ENCODE measurements around the gene SBNO1.
"Not testable (repeated sequence)": the region's sequence is repeated elsewhere in the genome, so short reads cannot be mapped to it uniquely, and the experiment has no call there.

The SBNO1 gene

GRCh38 chr12:123267991-123268843 lies 96.4 kb downstream of the SBNO1 start:
- DNase-seq, result no peak

- DNase-seq, result no peak
These were observed 97.2 kb downstream of the SBNO1 start for GRCh38 chr12:123267335-123267920.

- DNase-seq, result no peak
These were observed 97.9 kb downstream of the SBNO1 start for GRCh38 chr12:123266679-123267277.

GRCh38 chr12:123265851-123266678 lies 98.6 kb downstream of the SBNO1 start:
- no peak for DNase-seq

- DNase-seq, result no peak
These were observed 100.0 kb downstream of the SBNO1 start for GRCh38 chr12:123264642-123265041.

GRCh38 chr12:123263196-123263817 lies 101.3 kb downstream of the SBNO1 start:
- no peak for DNase-seq

DNA sequence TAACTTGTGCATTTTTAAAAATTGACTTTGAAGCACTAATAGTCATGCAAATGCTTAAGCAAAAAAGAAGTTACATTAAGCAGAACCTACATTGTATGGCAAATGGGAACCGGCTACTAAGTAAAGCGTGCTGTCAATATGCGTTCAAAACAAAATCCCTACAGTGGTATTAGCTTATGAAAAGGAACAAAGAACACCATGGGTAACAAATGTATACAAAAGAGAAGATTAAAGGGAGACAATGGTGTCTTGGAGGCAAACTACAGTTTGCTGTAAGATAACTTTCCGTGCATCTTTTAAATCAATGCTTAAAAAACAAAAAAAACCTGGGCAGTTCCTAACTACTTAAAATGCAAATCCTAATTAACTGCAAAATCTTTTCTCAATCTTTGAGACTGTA lies 103.5 kb downstream of the SBNO1 start:
- no peak for DNase-seq

DNA sequence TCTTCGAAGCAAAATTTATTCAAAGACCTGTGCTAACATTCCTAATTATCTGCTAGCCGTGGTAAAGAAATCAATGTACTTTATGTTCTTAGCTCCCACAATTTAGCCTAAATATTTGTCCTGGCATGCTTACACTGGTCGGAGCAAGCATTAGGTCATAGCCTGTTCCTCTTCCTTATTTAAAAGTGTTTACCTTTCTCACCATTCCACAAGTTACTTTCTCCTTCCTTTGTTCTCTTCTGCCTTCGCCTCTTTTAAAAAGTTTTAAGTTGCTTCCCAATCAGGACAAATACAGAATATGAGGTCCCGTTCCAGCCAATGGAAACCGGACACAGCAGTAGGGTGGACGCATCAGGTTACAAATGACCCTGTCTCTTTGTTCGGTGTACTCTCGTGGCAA lies 104.6 kb downstream of the SBNO1 start:
- DNase-seq, result no peak

DNA sequence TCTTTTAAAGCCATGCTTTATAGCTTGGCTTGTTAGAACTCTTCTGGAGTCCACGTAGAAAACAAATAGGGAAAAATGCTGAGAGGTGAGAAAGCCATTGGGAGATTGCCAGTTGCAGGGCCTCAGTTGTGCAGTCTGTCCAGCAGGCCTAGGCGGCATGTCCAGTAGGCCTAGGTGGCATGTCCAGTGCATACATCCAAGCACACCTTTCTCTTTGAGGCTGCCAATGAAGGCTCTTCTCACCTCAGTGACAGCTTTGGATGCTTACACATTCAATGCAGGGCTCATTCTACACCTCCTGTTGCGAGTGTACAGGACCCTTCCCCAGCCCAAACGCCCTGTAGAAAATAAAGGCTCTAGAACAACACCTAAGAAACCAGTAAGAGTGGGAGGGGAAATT lies 106.1 kb downstream of the SBNO1 start:
- DNase-seq, result no peak

DNA sequence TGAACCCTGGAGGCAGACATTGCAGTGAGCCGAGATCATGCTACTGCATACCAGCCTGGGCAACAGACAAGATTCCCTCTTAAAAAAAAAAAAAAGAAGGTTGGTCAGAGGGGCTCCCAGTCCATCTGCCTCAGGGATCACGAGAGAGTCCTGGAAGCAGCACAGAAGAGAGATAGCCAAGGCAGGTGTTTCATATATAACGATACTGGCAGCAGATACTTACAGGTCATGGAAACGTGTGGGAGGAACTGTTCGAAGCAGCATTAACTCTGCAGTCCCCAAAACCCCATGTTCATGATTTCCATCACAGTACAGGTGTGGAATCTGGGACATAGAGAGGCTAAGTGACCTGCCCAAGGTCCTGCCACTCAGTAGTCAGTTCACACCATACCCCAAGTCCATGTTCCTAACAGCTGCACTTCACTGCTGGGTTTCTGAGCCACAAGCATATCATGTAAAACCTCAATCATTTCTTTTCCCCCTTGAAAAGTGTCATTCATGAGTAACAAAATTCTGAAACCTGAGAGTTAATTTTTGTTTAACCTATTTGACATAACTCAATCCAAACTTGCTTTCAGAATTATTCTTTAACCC lies 109.7 kb downstream of the SBNO1 start:
- DNase-seq, result no peak

- DNase-seq, result no peak
These were observed 110.8 kb downstream of the SBNO1 start for GRCh38 chr12:123253641-123254459.

GRCh38 chr12:123252365-123252764 lies 112.3 kb downstream of the SBNO1 start:
- DNase-seq, result peak; percentile 67

DNA sequence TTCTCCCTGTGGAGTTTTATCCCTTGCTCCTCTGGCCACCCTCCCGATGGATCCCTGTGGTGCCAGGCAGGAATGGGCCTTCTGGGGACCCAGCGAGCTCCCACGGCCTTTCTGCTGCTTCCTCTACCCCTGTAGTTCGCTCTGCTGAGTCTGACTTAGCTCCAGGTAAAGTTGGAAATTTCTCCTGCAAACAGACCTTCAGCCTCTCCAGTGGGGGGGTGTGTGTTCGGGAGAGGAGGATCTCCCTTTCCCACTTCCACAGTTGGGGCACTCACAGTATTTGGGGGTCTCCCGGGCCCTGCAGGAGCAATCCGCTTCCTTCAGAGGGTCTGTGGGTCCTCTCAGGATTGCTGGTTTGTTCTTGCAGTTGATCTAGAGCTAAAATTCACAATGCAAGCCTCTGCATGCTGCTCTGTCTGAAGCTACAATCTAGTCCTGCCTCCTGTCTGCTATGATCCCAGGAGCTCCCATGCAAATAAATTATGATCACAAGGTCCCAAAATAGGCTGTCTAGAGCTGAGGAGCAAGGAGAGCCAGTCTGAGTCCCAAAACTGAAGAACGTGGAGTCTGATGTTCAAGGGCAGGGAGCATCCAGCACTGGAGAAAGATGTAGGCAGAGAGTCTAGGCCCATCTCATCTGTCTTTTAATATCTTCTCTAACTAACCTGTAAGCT lies 113.1 kb downstream of the SBNO1 start:
- no peak for DNase-seq

DNA sequence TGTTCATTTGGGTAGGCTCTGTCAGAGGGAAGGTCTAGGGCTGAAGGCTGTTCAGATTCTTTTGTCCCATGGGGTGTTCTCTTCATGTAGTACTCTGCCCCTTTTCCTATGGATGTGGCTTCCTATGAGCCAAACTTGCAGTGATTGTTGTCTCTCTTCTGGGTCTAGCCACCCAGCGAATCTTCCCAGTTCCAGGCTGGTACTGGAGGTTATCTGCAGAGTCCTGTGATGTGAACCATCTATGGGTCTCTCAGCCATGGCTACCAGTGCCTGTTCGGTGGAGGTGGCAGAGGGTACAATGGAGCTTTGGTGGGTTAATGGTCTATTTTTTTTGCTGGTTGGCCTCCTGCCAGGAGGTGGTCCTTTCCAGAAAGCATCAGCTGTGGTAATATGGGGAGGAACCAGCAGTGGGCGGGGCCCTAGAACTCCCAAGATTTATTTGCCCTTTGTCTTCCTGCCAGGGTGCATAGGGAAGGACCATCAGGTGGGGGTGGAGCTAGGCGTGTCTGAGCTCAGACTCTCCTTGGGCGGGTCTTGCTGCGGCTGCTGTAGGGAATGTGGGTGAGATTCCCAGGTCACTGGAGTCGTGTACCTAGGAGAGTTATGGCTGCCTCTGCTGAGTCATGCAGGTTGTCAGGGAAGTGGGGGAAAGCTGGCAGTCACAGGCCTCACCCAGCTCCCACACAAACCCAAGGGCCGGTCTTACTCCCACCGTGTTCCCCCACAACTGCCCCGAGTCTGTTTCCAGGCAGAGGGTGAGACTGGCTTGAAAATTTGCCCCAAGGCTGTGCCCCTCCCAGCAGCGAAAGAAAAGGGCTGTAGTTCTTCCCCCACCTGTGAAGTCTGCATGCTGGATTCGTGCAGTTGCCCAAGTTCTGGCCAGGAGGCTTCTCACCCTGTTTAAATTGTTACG lies 113.9 kb downstream of the SBNO1 start:
- DNase-seq, result peak; percentile 91

- not testable (repeated sequence) for DNase-seq
These were observed 115.5 kb downstream of the SBNO1 start for GRCh38 chr12:123248996-123249741.

DNA sequence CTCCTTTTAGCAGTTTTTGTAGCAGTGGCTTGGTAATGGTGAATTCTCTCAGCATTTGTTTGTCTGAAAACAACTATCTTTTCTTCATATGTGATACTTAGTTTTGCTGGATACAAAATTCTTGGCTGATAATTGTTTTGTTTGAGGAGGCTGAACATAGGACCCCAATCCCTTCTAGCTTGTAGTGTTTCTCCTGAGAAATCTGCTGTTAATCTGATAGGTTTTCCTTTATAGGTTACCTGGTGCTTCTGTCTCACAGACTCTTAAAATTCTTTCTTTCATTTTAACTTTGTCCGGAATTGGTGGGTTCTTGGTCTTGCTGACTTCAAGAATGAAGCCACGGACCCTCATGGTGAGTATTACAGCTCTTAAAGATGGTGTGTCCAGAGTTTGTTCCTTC lies 116.5 kb downstream of the SBNO1 start:
- not testable (repeated sequence) for DNase-seq

DNA sequence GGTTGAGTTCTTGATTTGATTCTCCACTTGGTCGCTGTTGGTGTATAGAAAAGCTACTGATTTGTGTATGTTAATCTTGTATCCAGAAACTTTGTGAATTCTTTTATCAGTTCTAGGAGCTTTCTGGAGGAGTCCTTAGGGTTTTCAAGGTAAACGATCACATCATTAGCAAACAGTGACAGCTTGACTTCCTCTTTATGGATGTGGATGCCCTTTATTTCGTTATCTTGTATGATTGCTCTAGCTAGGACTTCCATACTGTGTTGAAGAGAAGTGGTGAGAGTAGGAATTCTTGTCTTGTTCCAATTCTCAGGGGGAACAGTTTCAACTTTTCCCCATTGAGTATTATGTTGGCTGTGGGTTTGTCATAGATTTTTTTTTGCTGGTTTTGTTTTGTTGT lies 119.0 kb downstream of the SBNO1 start:
- no peak for DNase-seq

DNA sequence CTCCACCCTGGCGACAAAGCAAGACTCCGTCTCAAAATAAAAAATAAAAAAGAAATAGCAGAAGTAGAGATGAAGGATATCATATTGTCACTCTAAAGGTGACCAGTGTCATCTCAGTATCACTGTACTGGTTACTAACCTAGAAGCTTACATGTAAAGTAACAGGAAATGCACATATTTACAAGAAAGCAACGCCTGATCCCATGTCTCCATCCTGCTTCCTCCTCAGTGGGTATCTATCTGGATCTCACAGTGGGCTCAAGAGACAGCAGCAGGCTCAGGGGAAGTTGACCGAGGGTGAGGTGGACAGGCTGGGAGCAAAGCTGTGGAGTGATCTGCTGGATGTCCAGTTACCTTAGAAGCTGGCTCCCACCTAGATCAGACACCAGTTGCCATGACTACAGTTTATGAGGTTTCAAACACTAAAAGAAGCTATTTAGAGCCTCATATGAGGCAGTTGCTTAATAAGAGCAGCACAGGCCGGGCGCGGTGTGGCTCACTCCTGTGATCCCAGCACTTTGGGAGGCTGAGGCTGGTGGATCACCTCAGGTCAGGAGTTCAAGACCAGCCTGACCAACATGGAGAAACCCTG lies 120.9 kb downstream of the SBNO1 start:
- DNase-seq, result no peak

Data from NCI-H2171 (cell line).